Stimulated activated CD8-positive, alpha-beta memory T cell treated with anti-CD3 and anti-CD28 coated beads, Interleukin-15, amount 100 ng/mL, for 48 hours (primary cell): ENCODE measurements around the gene JPH4.
A peak's percentile ranks its signal among the peaks of the same experiment; 100 is the strongest.

Source experiments
- DNase-seq, 2 donors: peaks; one replicate each; pipeline ENCODE4 v3.0.0-alpha.2; 2020; ENCODE audit warnings: low read depth in 2 of 2

Gene JPH4

GRCh38 chr14:23579739-23580138, 1.1 kb upstream of the JPH4 start:
- no peak for DNase-seq

- no peak for DNase-seq
Measured at GRCh38 chr14:23579311-23579630, 681 bp upstream of the JPH4 start.

GRCh38 chr14:23577710-23578392, 739 bp downstream of the JPH4 start:
- no peak for DNase-seq

- DNase-seq, result no peak
Measured at GRCh38 chr14:23577004-23577681, 1.4 kb downstream of the JPH4 start.

GRCh38 chr14:23573384-23574015, 5.1 kb downstream of the JPH4 start:
- no peak for DNase-seq

GRCh38 chr14:23572836-23573235, 5.8 kb downstream of the JPH4 start:
- DNase-seq, result no peak

GRCh38 chr14:23572524-23572828, 6.1 kb downstream of the JPH4 start:
- no peak for DNase-seq

- no peak for DNase-seq
Measured at GRCh38 chr14:23571701-23572523, 6.7 kb downstream of the JPH4 start.

GRCh38 chr14:23570806-23571483, 7.6 kb downstream of the JPH4 start:
- DNase-seq, result no peak

- DNase-seq, result no peak
Measured at GRCh38 chr14:23569443-23570151, 9.0 kb downstream of the JPH4 start.

- no peak for DNase-seq
Measured at GRCh38 chr14:23568600-23569331, 9.8 kb downstream of the JPH4 start.

- DNase-seq, result no peak
Measured at GRCh38 chr14:23568021-23568599, 10.5 kb downstream of the JPH4 start.

- peak; percentile 88 for DNase-seq
Measured at GRCh38 chr14:23567186-23568020, 11.2 kb downstream of the JPH4 start, which contains the start of gene AP1G2. TSS of gene AP1G2 (minus strand) at chr14:23567791. CDS start at chr14:23567314, 477 bp downstream.

- no peak for DNase-seq
Measured at GRCh38 chr14:23566778-23567185, 11.8 kb downstream of the JPH4 start.

GRCh38 chr14:23566112-23566777, 12.3 kb downstream of the JPH4 start:
- no peak for DNase-seq

- DNase-seq, result no peak
Measured at GRCh38 chr14:23565626-23566025, 13.0 kb downstream of the JPH4 start.

GRCh38 chr14:23564876-23565275, 13.7 kb downstream of the JPH4 start:
- no peak for DNase-seq

- DNase-seq, result no peak
Measured at GRCh38 chr14:23564181-23564812, 14.3 kb downstream of the JPH4 start.
